HTERT RPE-1 (cell line): Measurements from ENCODE around the gene TBX5.

ENCODE experiments used
- in situ Hi-C: fragments of 300-500 bp; cut with MboI; formaldehyde crosslinking; loops from 4 replicates; pipeline ENCODE4 v1.14.3; 2020; ENCODE audit warnings: low sequenced_read_pairs

TBX5 gene

GRCh38 chr12:114405519-114406271 is at the start of gene TBX5:
Gene TBX5 (minus strand): TSS chr12:114406144. CDS start chr12:114403898, 2,246 bp downstream.
- in situ Hi-C loops = no loop called here

- in situ Hi-C loops = no loop called here
These were observed 45.7 kb upstream of the TBX5 start for GRCh38 chr12:114451657-114452056.

- in situ Hi-C loops = no loop called here
These were observed 44.8 kb upstream of the TBX5 start for GRCh38 chr12:114450515-114451300.

GRCh38 chr12:114450019-114450418 is 44.1 kb upstream of the TBX5 start:
- in situ Hi-C loops = no loop called here

- in situ Hi-C loops = no loop called here
These were observed 42.6 kb upstream of the TBX5 start for GRCh38 chr12:114448618-114448933.

GRCh38 chr12:114447799-114448617 is 42.1 kb upstream of the TBX5 start:
- in situ Hi-C loops = no loop called here

- in situ Hi-C loops = no loop called here
These were observed 41.4 kb upstream of the TBX5 start for GRCh38 chr12:114447274-114447716.

GRCh38 chr12:114445401-114446323 is 39.7 kb upstream of the TBX5 start:
- in situ Hi-C loops = no loop called here

GRCh38 chr12:114444422-114445279 is 38.7 kb upstream of the TBX5 start:
- in situ Hi-C loops = no loop called here

GRCh38 chr12:114443607-114444421 is 37.9 kb upstream of the TBX5 start:
- in situ Hi-C loops = no loop called here

GRCh38 chr12:114442578-114442977 is 36.6 kb upstream of the TBX5 start:
- in situ Hi-C loops = no loop called here

- in situ Hi-C loops = no loop called here
These were observed 35.6 kb upstream of the TBX5 start for GRCh38 chr12:114441545-114441944.

- in situ Hi-C loops = no loop called here
These were observed 35.1 kb upstream of the TBX5 start for GRCh38 chr12:114441039-114441383.

- in situ Hi-C loops = no loop called here
These were observed 34.5 kb upstream of the TBX5 start for GRCh38 chr12:114440270-114441038.

GRCh38 chr12:114439817-114440216 is 33.9 kb upstream of the TBX5 start:
- in situ Hi-C loops = no loop called here

- in situ Hi-C loops = no loop called here
These were observed 33.3 kb upstream of the TBX5 start for GRCh38 chr12:114439261-114439683.

GRCh38 chr12:114438635-114439256 is 32.8 kb upstream of the TBX5 start:
- in situ Hi-C loops = no loop called here
